Measurements from ENCODE around the gene GGT6.

GRCh38 chr17:4527134-4527533, 33.2 kb downstream of the GGT6 start:
- TF ChIP-seq ELK1 (IDR thresholded peaks at IDR 0.05; ENCODE audit: low read depth, low read length) (no peak), TP53 (CRISPR knock-in tag; IDR thresholded peaks at IDR 0.05) (no peak), CTCF (IDR thresholded peaks at IDR 0.05) (no peak), MAZ (IDR thresholded peaks at IDR 0.05; ENCODE audit: borderline replicate concordance, low read depth, low read length) (no peak), REST (IDR thresholded peaks at IDR 0.05) (no peak), ZFP36 (IDR thresholded peaks at IDR 0.05; ENCODE audit: borderline replicate concordance, partially characterized antibody) (no peak), USF2 (IDR thresholded peaks at IDR 0.05) (no peak), MAX (IDR thresholded peaks at IDR 0.05) (no peak), BCL3 (IDR thresholded peaks at IDR 0.05) (no peak), SMC3 (IDR thresholded peaks at IDR 0.05) (no peak)
